ENCODE data around the gene SREK1.

Gene SREK1

DNA sequence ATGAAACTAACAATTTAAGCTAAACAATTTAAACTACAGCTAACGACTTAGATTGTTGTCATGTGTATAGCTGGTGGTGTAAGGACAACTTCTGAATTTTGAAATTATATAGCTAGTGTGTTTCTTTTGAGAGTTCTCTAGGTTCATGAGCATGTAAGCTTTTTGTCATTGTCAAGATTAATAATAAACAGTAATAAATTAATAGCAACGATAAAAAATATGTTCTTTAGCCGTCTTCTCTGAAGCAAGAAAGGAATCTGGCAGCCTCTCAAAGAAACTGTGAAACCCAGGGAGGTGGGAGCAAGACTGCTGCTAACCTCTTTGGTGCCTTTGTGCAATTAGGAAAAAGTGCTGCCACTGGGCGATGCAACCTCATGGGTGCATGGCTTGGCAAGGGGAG, 59.4 kb downstream of the SREK1 start:
- Histone ChIP-seq H4K20me1 (ENCODE audit: low read depth, low read length) (no peaks in the 10 kb centered on the region), H3K4me2 (ENCODE audit: low read depth, low read length, poor library complexity, severe bottlenecking) (no peak overlapping the region), H3K4me3 (ENCODE audit: insufficient read depth, low read length, poor library complexity, severe bottlenecking) (no peak overlapping the region), H3K9ac (ENCODE audit: low read length) (no peak overlapping the region), H3K27ac (ENCODE audit: low read depth, low read length) (no peak overlapping the region), H3K9me2 (replicated peaks; ENCODE audit: insufficient read depth, low read length) (no peaks in the 10 kb centered on the region), H2AFZ (ENCODE audit: low read depth, low read length, severe bottlenecking) (no peak overlapping the region), H3K36me3 (ENCODE audit: low read length) (no peaks in the 10 kb centered on the region), H3K9me3 (ENCODE audit: insufficient read depth, low read length) (no peaks in the 10 kb centered on the region), H3F3A (ENCODE audit: insufficient read depth) (no peaks in the 10 kb centered on the region), H3K27me3 (ENCODE audit: low read length) (no peaks in the 10 kb centered on the region), H3K79me2 (ENCODE audit: insufficient read depth, low read length) (no peaks in the 10 kb centered on the region)
- no peak for TF ChIP-seq EZH2phosphoT487 (conservative IDR thresholded peaks at IDR 0.05; ENCODE audit: low read length)
- TF ChIP-seq, protein P1, sequence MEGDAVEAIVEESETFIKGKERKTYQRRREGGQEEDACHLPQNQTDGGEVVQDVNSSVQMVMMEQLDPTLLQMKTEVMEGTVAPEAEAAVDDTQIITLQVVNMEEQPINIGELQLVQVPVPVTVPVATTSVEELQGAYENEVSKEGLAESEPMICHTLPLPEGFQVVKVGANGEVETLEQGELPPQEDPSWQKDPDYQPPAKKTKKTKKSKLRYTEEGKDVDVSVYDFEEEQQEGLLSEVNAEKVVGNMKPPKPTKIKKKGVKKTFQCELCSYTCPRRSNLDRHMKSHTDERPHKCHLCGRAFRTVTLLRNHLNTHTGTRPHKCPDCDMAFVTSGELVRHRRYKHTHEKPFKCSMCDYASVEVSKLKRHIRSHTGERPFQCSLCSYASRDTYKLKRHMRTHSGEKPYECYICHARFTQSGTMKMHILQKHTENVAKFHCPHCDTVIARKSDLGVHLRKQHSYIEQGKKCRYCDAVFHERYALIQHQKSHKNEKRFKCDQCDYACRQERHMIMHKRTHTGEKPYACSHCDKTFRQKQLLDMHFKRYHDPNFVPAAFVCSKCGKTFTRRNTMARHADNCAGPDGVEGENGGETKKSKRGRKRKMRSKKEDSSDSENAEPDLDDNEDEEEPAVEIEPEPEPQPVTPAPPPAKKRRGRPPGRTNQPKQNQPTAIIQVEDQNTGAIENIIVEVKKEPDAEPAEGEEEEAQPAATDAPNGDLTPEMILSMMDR (IDR thresholded peaks at IDR 0.05; ENCODE audit: insufficient read depth, low read length, poor library complexity, severe bottlenecking): no peak

DNA sequence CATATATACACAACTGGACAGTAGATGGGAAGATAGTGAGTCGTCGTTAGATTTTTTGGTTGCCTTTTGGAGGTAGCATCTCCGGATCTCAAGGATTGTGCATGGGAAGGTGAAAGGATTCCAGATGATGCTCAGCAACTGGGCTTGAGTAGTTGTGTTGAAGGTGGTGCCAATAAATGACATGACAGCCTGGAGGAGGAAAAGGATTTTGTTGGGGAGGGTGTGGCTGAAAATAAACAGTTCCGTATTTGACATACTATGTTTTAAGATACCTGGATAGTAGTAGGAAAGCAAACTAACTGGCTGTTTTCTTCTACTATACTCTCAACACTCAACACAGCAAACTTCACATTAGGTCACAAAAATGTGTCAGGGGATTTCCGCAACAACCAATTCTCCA, 62.4 kb downstream of the SREK1 start:
- H2AFZ ChIP-seq (ENCODE audit: low read depth, low read length, severe bottlenecking): no peak overlapping the region
- no peaks in the 10 kb centered on the region for H3K9me3 ChIP-seq (ENCODE audit: insufficient read depth, low read length)
- no peaks in the 10 kb centered on the region for H3K9me2 ChIP-seq (replicated peaks; ENCODE audit: insufficient read depth, low read length)
- H4K20me1 ChIP-seq (ENCODE audit: low read depth, low read length): no peaks in the 10 kb centered on the region
- no peak overlapping the region for H3K27ac ChIP-seq (ENCODE audit: low read depth, low read length)
- no peaks in the 10 kb centered on the region for H3K36me3 ChIP-seq (ENCODE audit: low read length)
- no peak overlapping the region for H3K9ac ChIP-seq (ENCODE audit: low read length)
- H3K4me2 ChIP-seq (ENCODE audit: low read depth, low read length, poor library complexity, severe bottlenecking): no peak overlapping the region
- no peak overlapping the region for H3K4me3 ChIP-seq (ENCODE audit: insufficient read depth, low read length, poor library complexity, severe bottlenecking)
- no peaks in the 10 kb centered on the region for H3K27me3 ChIP-seq (ENCODE audit: low read length)
- no peaks in the 10 kb centered on the region for H3K79me2 ChIP-seq (ENCODE audit: insufficient read depth, low read length)
- TF ChIP-seq EZH2phosphoT487 (conservative IDR thresholded peaks at IDR 0.05; ENCODE audit: low read length): no peak
- TF ChIP-seq, protein P1 (IDR thresholded peaks at IDR 0.05; ENCODE audit: insufficient read depth, low read length, poor library complexity, severe bottlenecking): no peak
- no peaks in the 10 kb centered on the region for H3F3A ChIP-seq (ENCODE audit: insufficient read depth)

DNA sequence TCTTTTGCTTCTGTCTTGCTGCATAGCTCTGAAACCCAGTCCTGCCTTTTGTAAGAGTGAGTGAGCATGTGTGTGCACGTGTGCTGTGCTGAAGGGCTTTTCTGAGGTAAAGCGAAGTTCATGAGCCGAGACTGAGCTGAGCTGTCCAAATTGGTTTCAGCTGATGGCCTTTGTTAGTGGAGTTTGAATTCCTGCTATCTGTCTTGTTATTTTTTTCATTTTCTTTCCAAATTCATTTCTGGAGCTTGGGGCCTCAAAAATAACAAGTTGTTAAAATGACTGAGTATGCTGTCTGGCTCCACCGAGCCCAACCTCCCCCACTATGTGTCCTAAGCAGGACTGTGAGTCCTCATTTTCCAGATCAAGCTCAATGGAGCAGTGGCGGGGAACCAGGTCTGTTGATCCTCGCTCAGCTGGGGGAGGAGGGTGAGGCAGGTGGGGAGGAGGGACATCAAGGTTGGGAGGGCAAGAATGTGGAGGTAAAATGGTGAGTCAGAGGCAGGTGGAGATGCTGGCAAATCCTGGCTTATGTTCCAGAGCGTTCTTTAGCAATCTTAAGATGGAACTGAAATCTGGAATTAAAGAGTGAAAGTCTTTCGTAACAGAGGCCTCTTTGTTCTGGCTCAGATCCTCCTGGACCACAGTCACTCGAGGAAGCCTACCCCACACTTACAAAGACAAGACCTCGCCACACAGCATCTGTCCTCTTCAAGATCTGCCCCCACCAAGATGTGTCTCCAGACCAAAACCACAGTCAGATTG, 63.9 kb downstream of the SREK1 start:
- no peak overlapping the region for H2AFZ ChIP-seq (ENCODE audit: low read depth, low read length, severe bottlenecking)
- no peak overlapping the region for H3K4me3 ChIP-seq (ENCODE audit: insufficient read depth, low read length, poor library complexity, severe bottlenecking)
- H3K27me3 ChIP-seq (ENCODE audit: low read length): no peaks in the 10 kb centered on the region
- no peak overlapping the region for H3K4me2 ChIP-seq (ENCODE audit: low read depth, low read length, poor library complexity, severe bottlenecking)
- H3F3A ChIP-seq (ENCODE audit: insufficient read depth): no peaks in the 10 kb centered on the region
- no peaks in the 10 kb centered on the region for H3K9me2 ChIP-seq (replicated peaks; ENCODE audit: insufficient read depth, low read length)
- no peak for TF ChIP-seq EZH2phosphoT487 (conservative IDR thresholded peaks at IDR 0.05; ENCODE audit: low read length)
- TF ChIP-seq, protein P1 (IDR thresholded peaks at IDR 0.05; ENCODE audit: insufficient read depth, low read length, poor library complexity, severe bottlenecking): no peak
- no peaks in the 10 kb centered on the region for H3K36me3 ChIP-seq (ENCODE audit: low read length)
- no peak overlapping the region for H3K9ac ChIP-seq (ENCODE audit: low read length)
- no peak overlapping the region for H3K27ac ChIP-seq (ENCODE audit: low read depth, low read length)
- no peaks in the 10 kb centered on the region for H3K79me2 ChIP-seq (ENCODE audit: insufficient read depth, low read length)
- H3K9me3 ChIP-seq (ENCODE audit: insufficient read depth, low read length): no peaks in the 10 kb centered on the region
- H4K20me1 ChIP-seq (ENCODE audit: low read depth, low read length): no peaks in the 10 kb centered on the region
